Hematopoietic multipotent progenitor cell treated with erythropoietin and hydrocortisone succinate and interleukin-3 and kit ligand, for 6 days (in vitro differentiated cells): ENCODE measurements around the gene LRBA.
"Not testable (repeated sequence)": the region's sequence is repeated elsewhere in the genome, so short reads cannot be mapped to it uniquely, and the experiment has no call there.

ENCODE experiments used
- DNase-seq: peaks from one replicate; pipeline ENCODE4 v3.0.0-alpha.2; 2015

LRBA gene

GRCh38 chr4:150974750-150975149 is 40.3 kb downstream of the LRBA start:
- no peak for DNase-seq

DNA sequence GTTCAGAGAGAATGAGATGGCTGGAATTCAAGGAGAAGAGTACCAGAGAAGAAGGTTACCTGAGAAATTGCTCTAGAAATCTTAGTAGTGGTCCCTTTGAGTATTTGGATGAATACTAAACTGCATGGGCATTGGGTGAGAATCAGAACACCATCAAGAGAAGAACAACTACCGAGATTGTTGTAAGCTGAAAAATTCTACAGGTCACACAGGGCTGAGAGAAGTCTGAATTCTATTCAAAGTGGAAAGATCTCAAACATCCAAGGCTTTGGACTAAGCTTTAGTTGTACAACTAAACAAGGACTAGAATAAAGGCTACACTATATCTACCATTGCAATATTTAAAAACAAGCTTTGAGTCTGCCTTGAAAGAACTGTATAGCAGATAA is 40.8 kb downstream of the LRBA start:
- no peak for DNase-seq

- DNase-seq, result no peak
Measured at GRCh38 chr4:150973626-150974251, 41.3 kb downstream of the LRBA start.

DNA sequence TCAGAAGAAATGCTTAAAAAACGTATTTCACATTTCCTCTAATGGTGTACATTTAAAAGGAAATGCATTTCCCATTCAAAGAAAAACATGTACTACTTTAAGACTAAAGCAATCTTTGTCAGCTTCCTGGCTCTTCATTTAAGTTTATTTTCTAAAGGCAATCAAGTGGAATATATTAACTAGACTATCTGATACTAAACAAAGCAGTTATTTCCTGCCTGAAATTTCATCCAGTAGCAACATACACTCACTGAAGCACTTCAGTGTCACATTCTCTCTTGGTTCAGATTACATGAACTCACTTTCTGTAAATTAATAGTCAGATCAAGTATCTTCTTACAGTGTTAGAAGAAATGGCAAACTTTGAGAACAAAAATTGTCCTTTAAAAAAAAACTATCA is 42.5 kb downstream of the LRBA start:
- DNase-seq, result no peak

DNA sequence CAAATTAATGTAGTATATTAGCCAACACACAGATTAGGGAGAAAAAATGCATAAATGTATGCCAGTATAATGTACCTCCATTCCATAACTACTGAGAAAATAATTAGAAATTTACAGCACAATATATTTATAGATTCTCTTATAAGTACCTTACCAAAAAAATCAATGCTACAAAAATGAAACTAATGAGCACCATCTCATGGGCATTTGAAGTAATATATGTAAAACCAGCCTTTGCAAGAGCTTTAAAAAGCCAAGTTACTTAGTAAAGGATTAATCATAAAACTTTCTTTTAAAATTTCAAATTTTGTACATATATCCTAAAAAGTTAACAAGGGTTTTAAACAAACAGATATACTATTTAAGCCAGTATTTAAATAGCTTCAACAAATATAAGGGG is 43.2 kb downstream of the LRBA start:
- DNase-seq, result no peak

DNA sequence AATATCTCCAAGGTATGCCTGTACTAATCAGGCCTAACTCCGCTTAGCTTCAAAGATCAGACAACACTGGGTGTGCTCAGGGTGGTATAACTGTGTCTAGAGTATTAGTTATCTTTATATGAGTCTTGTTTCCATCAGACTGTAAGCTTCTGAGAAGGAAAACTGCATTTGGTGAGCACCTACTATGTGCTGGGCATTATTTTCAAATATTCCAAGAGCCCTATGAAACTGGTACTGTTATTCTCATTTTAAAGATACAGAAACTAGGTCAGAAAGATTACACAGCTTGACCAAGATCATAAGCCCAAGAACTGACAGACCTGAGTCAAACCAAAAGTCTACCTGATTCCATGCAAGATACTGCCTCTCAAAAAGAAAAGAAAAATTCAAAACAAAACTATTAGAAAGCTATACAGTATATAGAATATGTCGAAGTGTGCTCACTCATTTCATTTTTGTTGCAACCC is 44.4 kb downstream of the LRBA start:
- DNase-seq, result no peak

- DNase-seq, result no peak
Measured at GRCh38 chr4:150964754-150965153, 50.3 kb downstream of the LRBA start.

DNA sequence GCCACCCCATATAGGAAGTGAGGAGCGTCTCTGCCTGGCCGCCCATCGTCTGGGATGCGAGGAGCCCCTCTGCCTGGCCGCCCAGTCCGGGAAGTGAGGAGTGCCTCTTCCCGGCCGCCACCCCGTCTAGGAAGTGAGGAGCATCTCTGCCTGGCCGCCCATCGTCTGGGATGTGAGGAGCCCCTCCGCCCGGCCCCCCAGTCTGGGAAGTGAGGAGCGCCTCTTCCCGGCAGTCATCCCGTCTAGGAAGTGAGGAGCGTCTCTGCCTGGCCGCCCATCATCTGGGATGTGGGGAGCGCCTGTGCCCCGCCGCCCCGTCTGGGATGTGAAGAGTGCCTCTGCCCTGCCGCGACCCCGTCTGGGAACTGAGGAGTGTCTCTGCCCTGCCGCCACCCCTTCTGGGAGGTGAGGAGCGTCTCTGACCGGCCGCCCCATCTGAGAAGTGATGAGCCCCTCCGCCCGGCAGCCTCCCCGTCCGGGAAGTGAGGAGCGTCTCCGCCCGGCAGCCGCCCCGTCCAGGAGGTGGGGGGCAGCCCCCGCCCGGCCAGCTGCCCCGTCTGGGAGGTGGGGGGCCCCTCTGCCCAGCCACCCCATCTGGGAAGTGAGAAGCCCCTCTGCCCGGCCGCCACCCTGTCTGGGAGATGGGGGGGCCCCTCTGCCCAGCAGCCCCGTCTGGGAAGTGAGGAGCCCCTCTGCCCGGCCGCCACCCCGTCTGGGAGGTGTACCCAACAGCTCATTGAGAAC is 51.3 kb downstream of the LRBA start:
- DNase-seq, result not testable (repeated sequence)

GRCh38 chr4:150962245-150962644 is 52.8 kb downstream of the LRBA start:
- DNase-seq, result no peak

DNA sequence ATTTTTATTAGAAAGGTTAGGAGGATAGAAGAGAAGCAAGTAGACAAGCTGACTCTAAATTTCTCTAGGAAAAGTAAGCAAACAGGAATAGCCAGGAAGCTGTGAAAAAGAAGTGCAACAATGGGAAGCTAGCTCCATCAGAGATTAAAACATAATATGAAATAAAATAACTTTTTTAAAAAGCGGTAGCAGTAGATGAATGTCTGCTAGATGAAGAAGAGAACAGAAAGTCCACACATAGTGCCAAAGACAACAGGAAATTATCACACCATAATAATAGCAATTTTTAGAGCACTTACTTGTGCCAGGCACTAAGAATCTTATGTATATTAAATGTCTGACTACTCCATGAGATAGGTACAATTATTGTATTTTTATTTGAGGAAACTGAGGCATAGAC is 53.5 kb downstream of the LRBA start:
- no peak for DNase-seq

DNA sequence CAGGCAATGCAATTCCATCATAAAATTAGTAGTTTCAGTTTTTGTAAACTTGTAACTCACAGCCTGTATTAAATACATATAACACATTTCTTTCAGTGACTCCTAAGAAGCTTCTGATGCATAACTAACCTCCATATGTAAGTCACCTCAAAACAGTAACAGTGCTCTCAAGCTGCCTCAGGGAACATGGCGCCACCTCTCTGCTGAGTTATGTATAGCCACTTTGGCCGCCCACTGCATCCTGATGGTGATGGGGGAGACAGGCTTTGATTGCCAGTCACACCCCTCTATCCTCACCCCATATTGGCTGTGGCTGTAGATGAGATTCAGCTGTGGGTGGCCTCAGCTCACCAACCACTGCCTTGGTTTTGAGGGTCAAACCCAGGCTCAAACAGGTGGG is 54.3 kb downstream of the LRBA start:
- DNase-seq, result peak; percentile 90

DNA sequence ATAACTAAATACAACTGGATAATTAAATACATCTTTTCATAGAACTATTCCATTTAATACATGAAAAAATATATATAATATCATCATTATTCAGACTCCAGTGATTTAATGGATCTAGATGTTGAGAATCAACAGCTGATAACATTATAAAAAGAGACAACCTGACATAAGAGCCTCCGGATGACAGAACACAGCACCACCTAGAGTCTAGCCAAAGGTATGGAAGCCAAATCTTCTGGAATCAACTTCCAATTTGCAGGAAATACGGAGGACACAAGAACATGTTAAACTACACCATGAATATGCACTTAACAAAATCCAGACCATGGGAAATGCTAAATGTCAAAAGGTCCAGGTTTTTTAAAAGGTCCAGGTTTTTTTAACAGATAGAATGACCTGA is 55.0 kb downstream of the LRBA start:
- peak; percentile 77 for DNase-seq

DNA sequence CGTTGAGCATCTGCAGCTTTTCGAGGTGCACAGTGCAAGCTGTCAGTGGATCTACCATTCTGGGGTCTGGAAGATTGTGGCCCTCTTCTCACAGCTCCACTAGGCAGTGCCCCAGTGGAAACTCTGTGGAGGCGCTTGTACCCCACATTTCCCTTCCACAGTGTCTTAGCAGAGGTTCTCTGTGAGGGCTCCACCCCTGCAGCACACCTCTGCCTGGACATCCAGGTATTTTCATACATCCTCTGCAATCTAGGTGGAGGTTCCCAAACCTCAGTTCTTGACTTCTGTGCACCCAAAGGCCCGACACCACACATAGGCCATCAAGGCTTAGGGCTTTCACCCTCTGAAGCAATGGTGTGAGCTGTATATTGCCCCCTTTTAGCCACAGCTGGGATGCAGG is 57.1 kb downstream of the LRBA start:
- not testable (repeated sequence) for DNase-seq

DNA sequence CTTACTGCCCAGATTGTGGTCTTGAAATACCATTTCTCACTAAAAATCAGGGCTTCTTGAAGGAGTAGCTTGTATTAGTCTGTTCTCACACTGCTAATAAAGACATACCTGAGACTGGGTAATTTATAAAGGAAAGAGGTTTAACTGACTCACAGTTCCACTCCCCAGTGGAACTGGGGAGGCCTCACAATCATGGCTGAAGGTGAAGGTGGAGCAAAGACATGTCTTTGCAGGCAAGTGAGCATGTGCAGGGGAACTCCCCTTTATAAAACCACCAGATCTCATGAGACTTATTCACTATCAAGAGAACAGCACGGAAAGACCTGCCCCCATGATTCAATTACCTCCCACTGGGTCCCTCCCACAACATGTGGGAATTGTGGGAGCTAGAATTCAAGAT is 58.0 kb downstream of the LRBA start:
- DNase-seq, result not testable (repeated sequence)

DNA sequence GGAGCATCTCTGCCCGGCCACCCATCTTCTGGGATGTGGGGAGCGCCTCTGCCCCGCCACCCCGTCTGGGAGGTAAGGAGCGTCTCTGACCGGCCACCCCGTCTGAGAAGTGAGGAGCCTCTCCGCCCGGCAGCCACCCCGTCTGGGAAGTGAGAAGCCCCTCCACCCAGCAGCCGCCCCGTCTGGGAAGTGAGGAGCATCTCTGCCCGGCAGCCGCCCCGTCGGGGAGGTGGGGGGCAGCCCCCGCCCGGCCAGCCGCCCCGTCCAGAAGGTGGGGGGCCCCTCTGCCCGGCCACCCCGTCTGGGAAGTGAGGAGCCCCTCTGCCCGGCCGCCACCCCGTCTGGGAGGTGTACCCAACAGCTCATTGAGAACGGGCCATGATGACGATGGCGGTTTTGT is 61.2 kb downstream of the LRBA start:
- not testable (repeated sequence) for DNase-seq

- peak; percentile 74 for DNase-seq
Measured at GRCh38 chr4:150952167-150952845, 62.8 kb downstream of the LRBA start.

DNA sequence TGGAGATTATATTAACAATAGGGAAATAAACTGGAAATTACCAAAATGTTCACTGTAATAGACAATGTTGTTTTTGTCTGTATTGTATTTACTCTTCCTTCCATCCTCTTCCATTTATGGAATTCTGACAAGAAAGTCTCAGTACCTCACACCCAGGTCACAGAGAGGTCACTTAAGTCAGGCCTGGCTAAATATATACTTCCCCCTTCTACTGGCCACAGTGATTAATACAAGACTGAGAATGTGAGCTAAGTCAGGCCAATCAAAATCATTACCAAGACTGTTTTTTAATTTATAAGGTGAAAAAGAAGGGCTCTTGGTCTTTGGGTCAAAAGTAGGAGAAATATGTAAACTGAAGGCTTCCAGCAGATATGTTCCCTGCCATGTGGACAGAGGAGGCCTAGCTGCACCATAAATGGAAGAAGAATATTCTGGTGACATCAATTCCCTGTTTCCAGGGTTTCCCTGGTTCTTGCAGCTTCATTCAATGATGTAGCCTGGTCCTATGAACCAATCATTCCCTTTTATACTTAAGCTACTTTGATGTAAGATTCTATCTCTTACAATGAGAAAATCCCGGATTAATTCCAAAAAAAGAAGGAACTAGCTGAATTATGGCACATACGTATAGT is 64.3 kb downstream of the LRBA start:
- DNase-seq, result no peak

- DNase-seq, result no peak
Measured at GRCh38 chr4:150949943-150950342, 65.1 kb downstream of the LRBA start.

DNA sequence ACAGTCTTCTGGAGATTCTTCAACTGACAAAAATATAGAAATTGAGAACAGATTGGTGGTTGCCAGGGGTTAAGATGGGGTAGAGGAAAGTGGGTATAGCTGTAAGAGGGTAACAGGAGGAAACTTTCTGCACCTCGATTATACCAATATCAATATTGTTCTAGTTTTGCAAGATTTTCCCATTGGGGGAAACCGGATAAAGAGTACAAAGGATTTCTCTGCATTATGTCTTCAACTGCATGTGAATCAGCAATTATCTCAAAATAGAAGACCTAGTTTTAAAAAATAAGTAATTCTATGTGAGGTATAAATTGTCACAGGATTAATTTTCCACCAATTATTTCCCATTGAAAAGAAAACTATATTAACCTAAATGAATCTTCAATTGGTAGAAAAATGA is 65.7 kb downstream of the LRBA start:
- DNase-seq, result no peak

- DNase-seq, result no peak
Measured at GRCh38 chr4:150948710-150949109, 66.4 kb downstream of the LRBA start.

GRCh38 chr4:150948074-150948473 is 67.0 kb downstream of the LRBA start:
- no peak for DNase-seq

- peak; percentile 85 for DNase-seq
Measured at GRCh38 chr4:150944660-150945059, 70.4 kb downstream of the LRBA start.

DNA sequence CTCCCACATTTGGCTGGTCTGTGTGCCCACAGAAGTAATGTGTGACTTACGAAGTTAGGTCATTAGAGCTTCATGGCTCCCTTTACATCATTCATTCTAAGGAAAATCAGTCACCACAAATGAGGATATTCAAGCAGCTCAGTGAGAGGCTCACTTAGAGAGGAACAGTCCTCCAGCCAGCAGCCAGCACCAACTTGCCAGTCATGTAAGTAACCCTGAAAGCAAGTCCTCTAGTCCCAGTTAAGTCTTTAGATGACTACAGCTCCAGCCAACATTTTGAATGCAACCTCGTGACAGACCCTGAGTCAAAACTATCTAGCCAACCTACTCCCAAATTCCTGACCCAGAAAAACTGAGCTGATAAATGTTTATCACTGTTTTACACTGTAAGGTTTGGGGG is 71.3 kb downstream of the LRBA start:
- DNase-seq, result peak; percentile 80

- no peak for DNase-seq
Measured at GRCh38 chr4:150943126-150943525, 72.0 kb downstream of the LRBA start.
